ENCODE data around the gene IKZF4. TPM values are rescaled to one million over a fixed set of nuclear protein-coding genes. Genes with fewer than 3 reads are reported as not detected.

IKZF4 gene
- total RNA-seq, 1 experiment from 2014 or later: 8.5 TPM

GRCh38 chr12:56062996-56063395 is 42.2 kb downstream of the IKZF4 start:
- Histone ChIP-seq H3K36me3 (ENCODE audit: control insufficient read depth in 1 of 2, insufficient read depth in 2 of 2, low read length in 2 of 2) (no peaks in the 10 kb centered on the region), H4K20me1 (ENCODE audit: insufficient read depth) (no peaks in the 10 kb centered on the region), H3K79me2 (ENCODE audit: insufficient read depth, low read length) (no peaks in the 10 kb centered on the region), H3K4me1 (ENCODE audit: control insufficient read depth in 1 of 2, insufficient read depth in 2 of 2, low read length in 2 of 2) (peaks cover 13 to 27% of the 10 kb centered on the region in 2 experiments), H3K27me3 (ENCODE audit: insufficient read depth, low read length) (no peaks in the 10 kb centered on the region), H3K4me2 (ENCODE audit: low read length) (no peak overlapping the region), H3K9ac (ENCODE audit: low read length) (no peak overlapping the region), H2AFZ (ENCODE audit: low read depth, low read length, poor library complexity, severe bottlenecking) (no peak overlapping the region), H3K27ac (ENCODE audit: low read depth, low read length) (no peak overlapping the region), H3K9me3 (ENCODE audit: control insufficient read depth in 1 of 2, insufficient read depth in 1 of 2, low read depth in 1 of 2, low read length in 2 of 2) (no peaks in the 10 kb centered on the region), H3K9me2 (ENCODE audit: insufficient read depth) (no peaks in the 10 kb centered on the region), H3K4me3 (replicated peaks in 1 of 2; ENCODE audit: low read depth in 1 of 2, low read length in 2 of 2) (no peak overlapping the region)
- CTCF ChIA-PET: no interaction called here
- RAD21 ChIA-PET (ENCODE audit: low non-redundant PET in 1 of 2, low total read pairs in 2 of 2, uncharacterized antibody in 2 of 2, unreplicated experiment in 2 of 2): no interaction called here
- TF ChIP-seq JUND (IDR thresholded peaks at IDR 0.05) (no peak), YY1 (IDR thresholded peaks at IDR 0.05; ENCODE audit: extremely low read depth, insufficient replicate concordance, low read depth, low read length) (no peak), POLR2AphosphoS5 (IDR thresholded peaks at IDR 0.05; ENCODE audit: low read depth, low read length) (no peak), ELF1 (IDR thresholded peaks at IDR 0.05; ENCODE audit: borderline replicate concordance, low read depth) (no peak), EZH2 (IDR thresholded peaks at IDR 0.05) (no peak)
- TF ChIP-seq, protein P1, sequence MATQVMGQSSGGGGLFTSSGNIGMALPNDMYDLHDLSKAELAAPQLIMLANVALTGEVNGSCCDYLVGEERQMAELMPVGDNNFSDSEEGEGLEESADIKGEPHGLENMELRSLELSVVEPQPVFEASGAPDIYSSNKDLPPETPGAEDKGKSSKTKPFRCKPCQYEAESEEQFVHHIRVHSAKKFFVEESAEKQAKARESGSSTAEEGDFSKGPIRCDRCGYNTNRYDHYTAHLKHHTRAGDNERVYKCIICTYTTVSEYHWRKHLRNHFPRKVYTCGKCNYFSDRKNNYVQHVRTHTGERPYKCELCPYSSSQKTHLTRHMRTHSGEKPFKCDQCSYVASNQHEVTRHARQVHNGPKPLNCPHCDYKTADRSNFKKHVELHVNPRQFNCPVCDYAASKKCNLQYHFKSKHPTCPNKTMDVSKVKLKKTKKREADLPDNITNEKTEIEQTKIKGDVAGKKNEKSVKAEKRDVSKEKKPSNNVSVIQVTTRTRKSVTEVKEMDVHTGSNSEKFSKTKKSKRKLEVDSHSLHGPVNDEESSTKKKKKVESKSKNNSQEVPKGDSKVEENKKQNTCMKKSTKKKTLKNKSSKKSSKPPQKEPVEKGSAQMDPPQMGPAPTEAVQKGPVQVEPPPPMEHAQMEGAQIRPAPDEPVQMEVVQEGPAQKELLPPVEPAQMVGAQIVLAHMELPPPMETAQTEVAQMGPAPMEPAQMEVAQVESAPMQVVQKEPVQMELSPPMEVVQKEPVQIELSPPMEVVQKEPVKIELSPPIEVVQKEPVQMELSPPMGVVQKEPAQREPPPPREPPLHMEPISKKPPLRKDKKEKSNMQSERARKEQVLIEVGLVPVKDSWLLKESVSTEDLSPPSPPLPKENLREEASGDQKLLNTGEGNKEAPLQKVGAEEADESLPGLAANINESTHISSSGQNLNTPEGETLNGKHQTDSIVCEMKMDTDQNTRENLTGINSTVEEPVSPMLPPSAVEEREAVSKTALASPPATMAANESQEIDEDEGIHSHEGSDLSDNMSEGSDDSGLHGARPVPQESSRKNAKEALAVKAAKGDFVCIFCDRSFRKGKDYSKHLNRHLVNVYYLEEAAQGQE (IDR thresholded peaks at IDR 0.05; ENCODE audit: low read depth): no peak
- no TSS peak for BruUV-seq (replicated peaks)
- intact Hi-C loops (cut with micrococcal nuclease): no loop called here
- no peak for DNase-seq (ENCODE audit: low read depth, low spot score)
- no peak for ATAC-seq
- POLR2A ChIA-PET: no interaction called here

GRCh38 chr12:56071648-56072047 is 50.8 kb downstream of the IKZF4 start:
- H3K9me3 ChIP-seq (ENCODE audit: control insufficient read depth in 1 of 2, insufficient read depth in 1 of 2, low read depth in 1 of 2, low read length in 2 of 2): no peaks in the 10 kb centered on the region
- no peak overlapping the region; the same call in 1 of the 2 replicates for H3K4me2 ChIP-seq (ENCODE audit: low read length)
- TF ChIP-seq ELF1 (IDR thresholded peaks at IDR 0.05; ENCODE audit: borderline replicate concordance, low read depth): no peak
- no peak for TF ChIP-seq EZH2phosphoT487 (IDR thresholded peaks at IDR 0.05; ENCODE audit: borderline replicate concordance)
- no peak for TF ChIP-seq POLR2A (IDR thresholded peaks at IDR 0.05; ENCODE audit: borderline replicate concordance, extremely low read depth, insufficient read depth, insufficient read length)
- no peak for TF ChIP-seq ZFX (IDR thresholded peaks at IDR 0.05)
- no peak for TF ChIP-seq CEBPB (IDR thresholded peaks at IDR 0.05; ENCODE audit: low read depth)
- TF ChIP-seq, protein P2, sequence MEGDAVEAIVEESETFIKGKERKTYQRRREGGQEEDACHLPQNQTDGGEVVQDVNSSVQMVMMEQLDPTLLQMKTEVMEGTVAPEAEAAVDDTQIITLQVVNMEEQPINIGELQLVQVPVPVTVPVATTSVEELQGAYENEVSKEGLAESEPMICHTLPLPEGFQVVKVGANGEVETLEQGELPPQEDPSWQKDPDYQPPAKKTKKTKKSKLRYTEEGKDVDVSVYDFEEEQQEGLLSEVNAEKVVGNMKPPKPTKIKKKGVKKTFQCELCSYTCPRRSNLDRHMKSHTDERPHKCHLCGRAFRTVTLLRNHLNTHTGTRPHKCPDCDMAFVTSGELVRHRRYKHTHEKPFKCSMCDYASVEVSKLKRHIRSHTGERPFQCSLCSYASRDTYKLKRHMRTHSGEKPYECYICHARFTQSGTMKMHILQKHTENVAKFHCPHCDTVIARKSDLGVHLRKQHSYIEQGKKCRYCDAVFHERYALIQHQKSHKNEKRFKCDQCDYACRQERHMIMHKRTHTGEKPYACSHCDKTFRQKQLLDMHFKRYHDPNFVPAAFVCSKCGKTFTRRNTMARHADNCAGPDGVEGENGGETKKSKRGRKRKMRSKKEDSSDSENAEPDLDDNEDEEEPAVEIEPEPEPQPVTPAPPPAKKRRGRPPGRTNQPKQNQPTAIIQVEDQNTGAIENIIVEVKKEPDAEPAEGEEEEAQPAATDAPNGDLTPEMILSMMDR (IDR thresholded peaks at IDR 0.05 in 2 of 3, conservative IDR thresholded peaks at IDR 0.05 in 1 of 3; ENCODE audit: borderline replicate concordance in 1 of 3, insufficient read depth in 1 of 3, low read depth in 2 of 3, low read length in 2 of 3): no peak
- TF ChIP-seq POLR2AphosphoS5 (IDR thresholded peaks at IDR 0.05; ENCODE audit: low read depth, low read length): no peak
- no peak for TF ChIP-seq YY1 (IDR thresholded peaks at IDR 0.05; ENCODE audit: extremely low read depth, insufficient replicate concordance, low read depth, low read length)
- H3K27ac ChIP-seq (ENCODE audit: low read depth, low read length): no peak overlapping the region
- no peaks in the 10 kb centered on the region for H4K20me1 ChIP-seq (ENCODE audit: insufficient read depth)
- CTCF ChIA-PET: interaction anchor here (1.8 kb wide), 1 partner anchor 12 kb away, joined by 4 read pairs; no protein-coding TSS in a partner anchor
- no peak overlapping the region for H3K4me3 ChIP-seq (replicated peaks in 1 of 2; ENCODE audit: low read depth in 1 of 2, low read length in 2 of 2)
- RAD21 ChIA-PET (ENCODE audit: low non-redundant PET in 1 of 2, low total read pairs in 2 of 2, uncharacterized antibody in 2 of 2, unreplicated experiment in 2 of 2): no interaction called here
- POLR2A ChIA-PET: interaction anchor here (1.0 kb wide), 1 partner anchor 32 kb away, joined by 3 read pairs; the partner anchor contains the start of gene PA2G4
- no peaks in the 10 kb centered on the region for H3K27me3 ChIP-seq (ENCODE audit: insufficient read depth, low read length)
- peaks cover 3 to 17% of the 10 kb centered on the region in 2 experiments; a peak in 3 of 4 replicates for H3K4me1 ChIP-seq (ENCODE audit: control insufficient read depth in 1 of 2, insufficient read depth in 2 of 2, low read length in 2 of 2)
- H3K9me2 ChIP-seq (ENCODE audit: insufficient read depth): no peaks in the 10 kb centered on the region
- DNase-seq (ENCODE audit: low read depth, low spot score): no peak
- H3K36me3 ChIP-seq (ENCODE audit: control insufficient read depth in 1 of 2, insufficient read depth in 2 of 2, low read length in 2 of 2): no peaks in the 10 kb centered on the region
- no peak overlapping the region for H2AFZ ChIP-seq (ENCODE audit: low read depth, low read length, poor library complexity, severe bottlenecking)
- intact Hi-C loops (cut with micrococcal nuclease): no loop called here
- peak; percentile 36; the same call in 1 of the 2 replicates for ATAC-seq
- H3K9ac ChIP-seq (ENCODE audit: low read length): no peak overlapping the region
- H3K79me2 ChIP-seq (ENCODE audit: insufficient read depth, low read length): no peaks in the 10 kb centered on the region
- no TSS peak for BruUV-seq (replicated peaks)

All from HCT116 (cell line).